Femur (tissue), 1 donor: Measurements from ENCODE around the gene FAM47A.

Experiments used
- DNase-seq: peaks from one replicate; pipeline ENCODE4 v3.0.0-alpha.2; 2017

FAM47A gene

GRCh38 chrX:34132028-34132427 is at the start of gene FAM47A:
Gene FAM47A (minus strand): TSS chrX:34132314. CDS start chrX:34132278, 36 bp downstream.
- DNase-seq: no peak

GRCh38 chrX:34147345-34147744 is 15.2 kb upstream of the FAM47A start:
- no peak for DNase-seq

- no peak for DNase-seq
These were observed 14.8 kb upstream of the FAM47A start for GRCh38 chrX:34146906-34147305.

- no peak for DNase-seq
These were observed 12.1 kb upstream of the FAM47A start for GRCh38 chrX:34144246-34144645.

DNA sequence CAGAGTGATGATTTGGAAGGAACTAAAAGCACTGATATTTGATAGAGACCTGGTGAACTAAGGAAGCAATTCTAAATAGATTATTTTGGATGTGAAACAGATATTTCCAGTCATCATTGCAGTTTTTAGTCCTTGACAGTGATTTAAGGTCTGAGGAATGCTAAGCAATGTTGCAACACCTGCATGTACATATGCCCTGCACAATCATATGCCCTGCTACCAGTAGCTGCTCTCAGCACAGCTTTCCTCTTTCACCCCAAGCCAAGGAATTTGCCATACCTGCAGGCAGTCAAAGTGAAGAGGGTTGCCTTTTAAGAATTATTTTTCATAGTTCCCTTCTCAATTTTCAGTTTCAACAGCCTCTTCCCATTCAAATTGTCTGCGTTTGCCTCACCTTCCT is 8.7 kb upstream of the FAM47A start:
- DNase-seq: no peak

- no peak for DNase-seq
These were observed 952 bp downstream of the FAM47A start for GRCh38 chrX:34130980-34131744.

DNA sequence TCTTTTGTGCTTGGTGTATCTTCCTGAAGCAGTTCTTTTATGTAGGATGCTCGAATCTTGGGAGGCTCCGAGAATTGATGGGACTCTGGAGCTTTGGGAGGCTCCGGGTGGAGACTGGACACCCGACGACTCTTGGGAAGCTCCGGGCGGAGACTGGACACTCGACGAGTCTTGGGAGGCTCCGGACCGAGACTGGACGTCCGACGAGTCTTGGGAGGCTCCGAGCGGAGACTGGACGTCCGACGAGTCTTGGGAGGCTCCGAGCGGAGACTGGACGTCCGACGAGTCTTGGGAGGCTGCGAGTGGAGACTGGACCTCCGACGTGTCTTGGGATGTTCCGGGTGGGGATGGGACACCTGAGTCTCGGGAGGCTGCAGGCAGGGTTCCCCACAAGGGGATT is 1.6 kb downstream of the FAM47A start:
- no peak for DNase-seq

GRCh38 chrX:34126011-34126410 is 6.1 kb downstream of the FAM47A start:
- no peak for DNase-seq

DNA sequence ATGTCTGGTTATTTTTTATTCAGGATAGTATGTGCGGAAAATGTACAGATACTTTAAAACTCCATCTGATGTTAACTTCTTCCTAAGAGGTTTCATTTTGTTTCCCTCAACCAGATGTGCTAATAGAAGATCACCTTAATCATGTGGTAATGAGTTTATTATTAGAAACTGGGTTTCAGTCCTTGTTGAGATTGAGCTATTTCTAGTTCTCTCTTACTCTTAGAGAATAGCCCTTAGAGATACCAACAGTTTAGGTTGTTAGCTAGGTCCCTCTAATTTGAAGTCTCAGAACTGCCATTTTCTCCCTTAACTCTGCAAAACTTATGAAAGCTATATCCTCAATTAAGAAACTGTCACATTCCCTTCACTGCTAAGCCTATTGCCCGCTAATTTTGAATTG is 13.0 kb downstream of the FAM47A start:
- no peak for DNase-seq

DNA sequence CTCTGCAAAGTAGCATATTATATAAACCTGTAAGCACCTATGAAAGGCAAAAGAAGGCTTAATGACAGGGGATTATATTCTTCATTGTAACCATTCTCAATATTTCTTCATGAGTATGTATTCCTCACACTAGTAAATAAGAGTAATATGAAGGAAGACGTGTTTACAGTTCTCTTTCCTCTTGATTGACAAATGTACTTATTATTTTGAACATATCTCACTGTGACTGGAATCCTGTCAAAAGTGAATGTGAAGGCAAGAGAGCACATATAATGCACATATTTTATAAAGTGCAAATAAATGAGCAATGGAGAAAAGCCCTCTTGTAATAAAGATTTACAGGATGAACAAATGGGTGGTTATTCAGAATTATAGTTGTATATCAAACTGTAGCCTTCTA is 19.7 kb downstream of the FAM47A start:
- DNase-seq: no peak
